NCI-H226 (cell line): Measurements from ENCODE around the gene PGC.
A peak's percentile ranks its signal among the peaks of the same experiment; 100 is the strongest.

Source experiments
- DNase-seq: peaks from one replicate; pipeline ENCODE4 v3.0.0-alpha.2; 2015

The PGC gene

GRCh38 chr6:41747256-41748101 lies at the start of gene PGC:
PGC (minus strand) TSS chr6:41747397; CDS start chr6:41747334, 63 bp downstream.
- DNase-seq = no peak

GRCh38 chr6:41796474-41796873 lies 49.3 kb upstream of the PGC start:
- DNase-seq = no peak

GRCh38 chr6:41791984-41792383 lies 44.8 kb upstream of the PGC start:
- DNase-seq = no peak

- DNase-seq = no peak
These were observed 44.1 kb upstream of the PGC start for GRCh38 chr6:41791305-41791704.

- no peak for DNase-seq
These were observed 42.8 kb upstream of the PGC start for GRCh38 chr6:41790045-41790444.

- DNase-seq = no peak
These were observed 42.2 kb upstream of the PGC start for GRCh38 chr6:41789390-41789724.

- peak; percentile 88 for DNase-seq
These were observed 40.2 kb upstream of the PGC start, which contains the start of gene TOMM6 for GRCh38 chr6:41787219-41787917. TOMM6 (plus strand) TSS chr6:41787694; CDS start chr6:41787698, 4 bp downstream.

- DNase-seq = peak; percentile 69
These were observed 39.4 kb upstream of the PGC start for GRCh38 chr6:41786451-41787218.

GRCh38 chr6:41785689-41786450 lies 38.7 kb upstream of the PGC start:
- no peak for DNase-seq

GRCh38 chr6:41785254-41785653 lies 38.1 kb upstream of the PGC start:
- DNase-seq = no peak

- DNase-seq = no peak
These were observed 37.5 kb upstream of the PGC start for GRCh38 chr6:41784581-41785171.

- DNase-seq = no peak
These were observed 36.0 kb upstream of the PGC start for GRCh38 chr6:41783106-41783780.

- DNase-seq = no peak
These were observed 34.2 kb upstream of the PGC start for GRCh38 chr6:41781366-41781730.

GRCh38 chr6:41780551-41781365 lies 33.6 kb upstream of the PGC start, which contains the start of gene PRICKLE4:
PRICKLE4 (plus strand) TSS chr6:41780782; CDS start chr6:41783474, 2,692 bp downstream.
- DNase-seq = peak; percentile 46

GRCh38 chr6:41779788-41780550 lies 32.8 kb upstream of the PGC start, which contains the start of gene FRS3:
FRS3 (minus strand) TSS chr6:41779900; CDS start chr6:41776987, 2,913 bp downstream.
- DNase-seq = peak; percentile 74

GRCh38 chr6:41779336-41779735 lies 32.1 kb upstream of the PGC start:
- DNase-seq = no peak

GRCh38 chr6:41778895-41779294 lies 31.7 kb upstream of the PGC start:
- DNase-seq = no peak

- DNase-seq = no peak
These were observed 30.5 kb upstream of the PGC start for GRCh38 chr6:41777551-41778285.

GRCh38 chr6:41775293-41775882 lies 28.2 kb upstream of the PGC start:
- no peak for DNase-seq
